Measurements from ENCODE around the gene ATP11A. TPM values are rescaled to one million over a fixed set of nuclear protein-coding genes. Genes with fewer than 3 reads are reported as not detected.
A peak's percentile ranks its signal among the peaks of the same experiment; 100 is the strongest.

Gene ATP11A
- total RNA-seq (2014; rRNA removed), result 8.7 and 12.0 TPM in 2 replicates
- percentile 61 among the genes with signal in this experiment for Bru-seq, nascent RNA
- percentile 61 among the genes with signal in this experiment for BruChase-seq, experiment 1, labeled RNA remaining after a 6-hour chase
- BruChase-seq, experiment 2, labeled RNA remaining after a 2-hour chase, result percentile 63 among the genes with signal in this experiment
- long read RNA-seq, transcript ATP11A-217 (1 exons, 3,542 nt), result major isoform, 14 of 29 reads
- long read RNA-seq, partial matches to known transcripts, result 3 of 29 reads
- long read RNA-seq, other reads (novel, unspliced or antisense), result 12 of 29 reads

- H3K27ac ChIP-seq (ENCODE audit: low read length), result no peak within 1 kb of the TSS
- H3K4me1 ChIP-seq (ENCODE audit: insufficient read depth, low read length), result no peaks in the 10 kb centered on the region; the same call in none of the 2 replicates
- H3F3A ChIP-seq (ENCODE audit: low read length, unreplicated experiment), result no peaks in the 10 kb centered on the region
- ChIA-PET POLR2A (ENCODE audit: unreplicated experiment) (no interaction called here), CTCF (no interaction called here)
- no peaks in the 10 kb centered on the region for H3K9me2 ChIP-seq (replicated peaks; ENCODE audit: low read length)
- peak within 1 kb of the TSS; percentile 85 for H3K4me3 ChIP-seq (ENCODE audit: low read length)
- no peaks in the 10 kb centered on the region for H3K9me3 ChIP-seq (ENCODE audit: low read length)
- no peaks in the 10 kb centered on the region for H4K20me1 ChIP-seq (ENCODE audit: low read length)
- H3K36me3 ChIP-seq (ENCODE audit: low read depth, low read length), result no peaks in the 10 kb centered on the region
- intact Hi-C loops (cut with micrococcal nuclease), result loop anchor here (2.0 to 10.0 kb wide), 2 partner anchors 71 to 195 kb away; no protein-coding TSS in a partner anchor
- peaks cover 34% of the 10 kb centered on the region for H3K79me2 ChIP-seq (ENCODE audit: low read length)
- H3K4me2 ChIP-seq (ENCODE audit: low read length), result peak within 1 kb of the TSS; percentile 87
- ATAC-seq (peak; percentile 90), DNase-seq (peak; percentile 75)
- no peaks in the 10 kb centered on the region for H3K27me3 ChIP-seq (ENCODE audit: low read length)
- TSS peak; percentile 52 for BruUV-seq (replicated peaks)
- TF ChIP-seq CTCF (conservative IDR thresholded peaks at IDR 0.05; ENCODE audit: low read depth, low read length) (no peak), EZH2 (IDR thresholded peaks at IDR 0.05; ENCODE audit: low read length, unreplicated experiment) (no peak)
- H3K9ac ChIP-seq (ENCODE audit: low read length), result peak within 1 kb of the TSS; percentile 76
- H2AFZ ChIP-seq (ENCODE audit: low read length), result peak within 1 kb of the TSS; percentile 86
Observed at GRCh38 chr13:112689303-112690245, at the start of gene ATP11A. TSS of gene ATP11A (plus strand) at chr13:112690038. CDS start at chr13:112690417, 379 bp downstream.

- ChIA-PET POLR2A (ENCODE audit: unreplicated experiment) (no interaction called here), CTCF (no interaction called here)
- no TSS peak for BruUV-seq (replicated peaks)
- H3K4me1 ChIP-seq (ENCODE audit: insufficient read depth, low read length), result no peaks in the 10 kb centered on the region
- no peak for TF ChIP-seq CTCF (conservative IDR thresholded peaks at IDR 0.05; ENCODE audit: low read depth, low read length)
- TF ChIP-seq EZH2 (IDR thresholded peaks at IDR 0.05; ENCODE audit: low read length, unreplicated experiment), result no peak
- TF ChIP-seq EZH2phosphoT487 (IDR thresholded peaks at IDR 0.05; ENCODE audit: borderline replicate concordance, low read length), result no peak
- no peaks in the 10 kb centered on the region for H4K20me1 ChIP-seq (ENCODE audit: low read length)
- ATAC-seq, result no peak
- no peak overlapping the region for H2AFZ ChIP-seq (ENCODE audit: low read length)
- intact Hi-C loops (cut with micrococcal nuclease), result no loop called here
- no peaks in the 10 kb centered on the region for H3K9me3 ChIP-seq (ENCODE audit: low read length)
- H3K27ac ChIP-seq (ENCODE audit: low read length), result no peak overlapping the region
- H3K4me3 ChIP-seq (ENCODE audit: low read length), result no peak overlapping the region
- no peak overlapping the region for H3K4me2 ChIP-seq (ENCODE audit: low read length)
- no peak overlapping the region for H3K9ac ChIP-seq (ENCODE audit: low read length)
- H3K27me3 ChIP-seq (ENCODE audit: low read length), result peaks cover 7% of the 10 kb centered on the region; the same call in 1 of the 2 replicates
- H3K79me2 ChIP-seq (ENCODE audit: low read length), result no peaks in the 10 kb centered on the region
- H3K9me2 ChIP-seq (replicated peaks; ENCODE audit: low read length), result no peaks in the 10 kb centered on the region
- H3K36me3 ChIP-seq (ENCODE audit: low read depth, low read length), result no peaks in the 10 kb centered on the region
- no peaks in the 10 kb centered on the region for H3F3A ChIP-seq (ENCODE audit: low read length, unreplicated experiment)
- no peak for DNase-seq
Observed at GRCh38 chr13:112641456-112642089, 48.3 kb upstream of the ATP11A start.
